ENCODE measurements around the gene TTYH1.

TTYH1 gene

DNA sequence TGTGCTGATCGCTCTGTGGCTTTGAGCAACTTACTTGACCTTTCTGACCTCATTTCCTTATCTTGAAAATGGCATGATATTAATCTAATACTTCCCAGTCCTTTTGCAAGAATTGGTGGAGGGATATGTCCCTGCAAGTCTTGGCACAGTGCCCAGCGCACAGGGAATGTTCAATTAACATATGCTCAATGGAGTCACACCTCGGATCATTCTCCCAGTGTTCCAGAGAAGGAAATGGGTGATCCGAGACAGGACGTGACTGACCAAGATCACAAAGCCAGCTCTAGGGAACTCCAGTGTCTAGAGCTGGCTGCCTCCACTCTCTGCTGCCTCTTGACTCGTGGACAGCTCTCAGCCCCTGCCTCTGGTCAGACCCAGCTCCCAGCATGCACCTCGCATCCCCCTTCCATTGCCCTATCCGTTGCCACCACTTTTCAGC, 54.3 kb downstream of the TTYH1 start:
- no peak for ATAC-seq
- TF ChIP-seq TOX (CRISPR knock-in tag; IDR thresholded peaks at IDR 0.05; ENCODE audit: borderline replicate concordance) (no peak), OSR1 (CRISPR knock-in tag; IDR thresholded peaks at IDR 0.05) (no peak), BACH2 (CRISPR knock-in tag; IDR thresholded peaks at IDR 0.05; ENCODE audit: borderline replicate concordance) (no peak), GLIS3 (CRISPR knock-in tag; IDR thresholded peaks at IDR 0.05) (no peak), ZFP30 (CRISPR knock-in tag; IDR thresholded peaks at IDR 0.05) (no peak)
- TF ChIP-seq, protein P1, sequence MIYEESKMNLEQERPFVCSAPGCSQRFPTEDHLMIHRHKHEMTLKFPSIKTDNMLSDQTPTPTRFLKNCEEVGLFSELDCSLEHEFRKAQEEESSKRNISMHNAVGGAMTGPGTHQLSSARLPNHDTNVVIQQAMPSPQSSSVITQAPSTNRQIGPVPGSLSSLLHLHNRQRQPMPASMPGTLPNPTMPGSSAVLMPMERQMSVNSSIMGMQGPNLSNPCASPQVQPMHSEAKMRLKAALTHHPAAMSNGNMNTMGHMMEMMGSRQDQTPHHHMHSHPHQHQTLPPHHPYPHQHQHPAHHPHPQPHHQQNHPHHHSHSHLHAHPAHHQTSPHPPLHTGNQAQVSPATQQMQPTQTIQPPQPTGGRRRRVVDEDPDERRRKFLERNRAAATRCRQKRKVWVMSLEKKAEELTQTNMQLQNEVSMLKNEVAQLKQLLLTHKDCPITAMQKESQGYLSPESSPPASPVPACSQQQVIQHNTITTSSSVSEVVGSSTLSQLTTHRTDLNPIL (CRISPR knock-in tag; IDR thresholded peaks at IDR 0.05; ENCODE audit: low read depth): no peak
- TF ChIP-seq, protein P2, sequence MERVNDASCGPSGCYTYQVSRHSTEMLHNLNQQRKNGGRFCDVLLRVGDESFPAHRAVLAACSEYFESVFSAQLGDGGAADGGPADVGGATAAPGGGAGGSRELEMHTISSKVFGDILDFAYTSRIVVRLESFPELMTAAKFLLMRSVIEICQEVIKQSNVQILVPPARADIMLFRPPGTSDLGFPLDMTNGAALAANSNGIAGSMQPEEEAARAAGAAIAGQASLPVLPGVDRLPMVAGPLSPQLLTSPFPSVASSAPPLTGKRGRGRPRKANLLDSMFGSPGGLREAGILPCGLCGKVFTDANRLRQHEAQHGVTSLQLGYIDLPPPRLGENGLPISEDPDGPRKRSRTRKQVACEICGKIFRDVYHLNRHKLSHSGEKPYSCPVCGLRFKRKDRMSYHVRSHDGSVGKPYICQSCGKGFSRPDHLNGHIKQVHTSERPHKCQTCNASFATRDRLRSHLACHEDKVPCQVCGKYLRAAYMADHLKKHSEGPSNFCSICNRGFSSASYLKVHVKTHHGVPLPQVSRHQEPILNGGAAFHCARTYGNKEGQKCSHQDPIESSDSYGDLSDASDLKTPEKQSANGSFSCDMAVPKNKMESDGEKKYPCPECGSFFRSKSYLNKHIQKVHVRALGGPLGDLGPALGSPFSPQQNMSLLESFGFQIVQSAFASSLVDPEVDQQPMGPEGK (CRISPR knock-in tag; IDR thresholded peaks at IDR 0.05; ENCODE audit: borderline replicate concordance): no peak

DNA sequence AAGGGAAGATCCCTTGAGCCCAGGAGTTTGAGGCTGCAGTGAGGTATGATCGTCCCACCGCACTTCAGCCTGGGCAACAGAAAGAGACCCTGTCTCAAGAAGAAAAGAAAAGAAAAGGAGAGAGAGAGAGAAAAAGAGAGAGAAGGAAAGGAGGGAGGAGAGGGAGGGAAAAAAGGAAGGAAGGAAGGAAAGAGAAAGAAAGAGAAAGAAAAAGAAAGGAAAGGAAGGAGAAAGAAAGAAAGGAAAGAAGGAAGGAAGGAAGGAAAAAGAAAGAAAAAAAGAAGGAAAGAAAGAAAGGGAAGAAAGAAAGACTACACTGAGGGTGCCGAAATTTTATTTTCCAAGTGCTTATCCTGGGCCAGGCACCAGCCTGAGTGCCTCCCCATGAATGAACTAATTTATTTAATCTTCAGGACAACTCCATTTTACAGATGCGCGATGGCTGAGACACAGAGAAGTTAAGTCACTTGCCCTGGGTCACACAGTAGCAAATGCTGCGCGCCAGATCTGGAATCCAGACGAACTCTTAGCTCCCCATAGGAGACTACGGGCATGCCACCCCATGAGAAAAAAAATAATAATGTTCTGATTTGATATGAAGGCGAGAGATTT, 55.1 kb downstream of the TTYH1 start:
- no peak for ATAC-seq

DNA sequence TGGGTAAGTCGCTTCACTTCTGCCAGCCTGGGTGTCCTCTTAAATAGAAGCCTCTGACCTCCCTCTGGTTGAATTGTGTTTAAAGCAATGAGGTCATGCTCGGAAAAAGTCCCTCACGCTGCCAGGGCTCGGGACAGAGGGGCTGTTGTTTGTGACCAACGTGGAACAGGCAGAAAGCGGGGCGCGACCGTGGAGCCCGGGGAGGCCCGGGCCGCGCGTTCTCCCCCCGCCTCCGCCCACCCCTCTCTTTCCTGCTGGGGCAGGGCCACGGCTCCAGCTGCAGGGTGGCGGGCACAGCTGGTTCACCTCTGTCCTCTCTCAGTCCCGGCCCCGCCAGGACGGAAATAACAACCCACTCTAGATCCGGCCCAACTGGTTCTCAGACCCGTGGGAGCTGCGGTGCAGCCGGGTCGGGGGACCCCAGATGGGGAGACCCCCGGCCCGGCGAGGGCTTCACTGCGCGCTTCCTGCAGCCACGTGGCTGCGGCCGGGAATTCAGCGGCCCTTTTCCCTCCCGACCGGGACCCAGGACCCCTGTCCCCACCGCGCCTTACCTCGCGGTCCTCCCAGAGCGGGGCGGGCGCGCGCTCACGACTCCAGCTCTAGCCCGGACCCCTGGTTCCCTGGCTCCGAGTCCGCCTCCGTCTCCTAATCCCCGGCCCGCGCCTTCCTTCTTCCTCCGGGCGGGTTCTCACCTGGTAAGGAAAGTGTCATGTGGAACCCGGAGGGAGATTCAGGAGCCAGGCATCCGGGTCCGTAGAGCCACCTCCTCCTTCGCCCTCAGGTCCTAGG, 55.9 kb downstream of the TTYH1 start:
- TF ChIP-seq ZNF565 (CRISPR knock-in tag; conservative IDR thresholded peaks at IDR 0.05; ENCODE audit: low read depth) (no peak), BACH2 (CRISPR knock-in tag; IDR thresholded peaks at IDR 0.05; ENCODE audit: borderline replicate concordance) (no peak), ZFP3 (CRISPR knock-in tag; IDR thresholded peaks at IDR 0.05) (no peak), CSDC2 (CRISPR knock-in tag; IDR thresholded peaks at IDR 0.05) (no peak), RARB (CRISPR knock-in tag; IDR thresholded peaks at IDR 0.05) (no peak), ZC3H10 (CRISPR knock-in tag; IDR thresholded peaks at IDR 0.05) (no peak), ARNTL (CRISPR knock-in tag; IDR thresholded peaks at IDR 0.05; ENCODE audit: borderline replicate concordance, low read depth) (no peak), PPARA (CRISPR knock-in tag; IDR thresholded peaks at IDR 0.05; ENCODE audit: borderline replicate concordance) (no peak), GLIS3 (CRISPR knock-in tag; IDR thresholded peaks at IDR 0.05) (no peak)
- TF ChIP-seq, protein P3, sequence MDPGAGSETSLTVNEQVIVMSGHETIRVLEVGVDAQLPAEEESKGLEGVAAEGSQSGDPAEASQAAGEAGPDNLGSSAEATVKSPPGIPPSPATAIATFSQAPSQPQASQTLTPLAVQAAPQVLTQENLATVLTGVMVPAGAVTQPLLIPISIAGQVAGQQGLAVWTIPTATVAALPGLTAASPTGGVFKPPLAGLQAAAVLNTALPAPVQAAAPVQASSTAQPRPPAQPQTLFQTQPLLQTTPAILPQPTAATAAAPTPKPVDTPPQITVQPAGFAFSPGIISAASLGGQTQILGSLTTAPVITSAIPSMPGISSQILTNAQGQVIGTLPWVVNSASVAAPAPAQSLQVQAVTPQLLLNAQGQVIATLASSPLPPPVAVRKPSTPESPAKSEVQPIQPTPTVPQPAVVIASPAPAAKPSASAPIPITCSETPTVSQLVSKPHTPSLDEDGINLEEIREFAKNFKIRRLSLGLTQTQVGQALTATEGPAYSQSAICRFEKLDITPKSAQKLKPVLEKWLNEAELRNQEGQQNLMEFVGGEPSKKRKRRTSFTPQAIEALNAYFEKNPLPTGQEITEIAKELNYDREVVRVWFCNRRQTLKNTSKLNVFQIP (CRISPR knock-in tag; IDR thresholded peaks at IDR 0.05; ENCODE audit: borderline replicate concordance, low read depth): no peak
- TF ChIP-seq, protein P4, sequence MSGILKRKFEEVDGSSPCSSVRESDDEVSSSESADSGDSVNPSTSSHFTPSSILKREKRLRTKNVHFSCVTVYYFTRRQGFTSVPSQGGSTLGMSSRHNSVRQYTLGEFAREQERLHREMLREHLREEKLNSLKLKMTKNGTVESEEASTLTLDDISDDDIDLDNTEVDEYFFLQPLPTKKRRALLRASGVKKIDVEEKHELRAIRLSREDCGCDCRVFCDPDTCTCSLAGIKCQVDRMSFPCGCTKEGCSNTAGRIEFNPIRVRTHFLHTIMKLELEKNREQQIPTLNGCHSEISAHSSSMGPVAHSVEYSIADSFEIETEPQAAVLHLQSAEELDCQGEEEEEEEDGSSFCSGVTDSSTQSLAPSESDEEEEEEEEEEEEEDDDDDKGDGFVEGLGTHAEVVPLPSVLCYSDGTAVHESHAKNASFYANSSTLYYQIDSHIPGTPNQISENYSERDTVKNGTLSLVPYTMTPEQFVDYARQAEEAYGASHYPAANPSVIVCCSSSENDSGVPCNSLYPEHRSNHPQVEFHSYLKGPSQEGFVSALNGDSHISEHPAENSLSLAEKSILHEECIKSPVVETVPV (CRISPR knock-in tag; IDR thresholded peaks at IDR 0.05): no peak
- ATAC-seq: no peak

More for the DNA sequence above, 55.1 kb downstream of the TTYH1 start:
- no peak for TF ChIP-seq TCF4 (CRISPR knock-in tag; IDR thresholded peaks at IDR 0.05; ENCODE audit: borderline replicate concordance)
- TF ChIP-seq ARNTL (CRISPR knock-in tag; IDR thresholded peaks at IDR 0.05; ENCODE audit: borderline replicate concordance, low read depth): no peak
- TF ChIP-seq OSR1 (CRISPR knock-in tag; IDR thresholded peaks at IDR 0.05): no peak

DNA sequence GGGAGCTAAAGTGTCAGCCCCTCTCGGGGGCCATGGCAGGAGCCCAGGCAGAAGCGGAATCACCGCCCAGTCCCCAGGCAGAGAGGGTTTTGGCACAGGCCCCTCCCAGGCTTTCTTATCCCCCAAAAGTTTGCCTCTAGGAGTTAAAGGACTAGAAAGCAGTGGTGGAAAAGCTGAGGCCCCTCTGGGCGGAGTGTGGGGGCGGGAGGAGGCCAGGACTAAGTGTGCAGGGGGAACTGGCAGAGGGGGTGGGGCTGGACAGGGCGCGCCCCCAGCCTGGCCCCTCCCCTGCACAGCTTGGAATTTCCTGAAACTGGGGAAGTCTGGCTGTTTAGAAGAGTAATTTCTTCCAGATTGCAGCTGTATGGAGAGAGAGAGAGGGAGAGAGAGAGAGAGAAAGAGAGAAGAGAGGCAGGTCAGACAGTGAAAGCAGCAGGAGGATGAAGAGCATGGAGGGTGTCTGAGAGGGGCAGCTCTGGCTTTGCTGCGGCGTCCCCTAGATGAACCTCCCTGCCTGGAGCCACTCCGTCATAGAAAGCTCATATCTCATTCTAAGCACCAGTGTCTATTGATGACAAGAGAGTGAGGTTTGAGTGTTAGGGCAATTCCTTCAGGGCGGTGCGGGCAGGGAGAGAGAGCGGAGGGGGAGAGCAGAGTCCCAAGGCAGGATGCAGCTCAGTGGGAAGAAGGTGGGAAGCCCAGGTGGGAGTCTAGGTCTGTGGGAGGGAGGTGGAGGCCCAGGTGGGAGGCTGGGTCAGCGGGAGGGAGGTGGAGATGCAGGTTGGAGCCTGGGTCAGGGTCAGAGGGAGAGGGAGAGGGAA, 58.0 kb downstream of the TTYH1 start, which contains the start of gene CDC42EP5:
CDC42EP5 (minus strand) TSS at position 226 of the 821 bp plus-strand sequence. CDS start 7,749 bp downstream, outside the sequence.
- TF ChIP-seq RARB (CRISPR knock-in tag; IDR thresholded peaks at IDR 0.05) (no peak), ISL1 (CRISPR knock-in tag; IDR thresholded peaks at IDR 0.05) (no peak), ZNF8 (CRISPR knock-in tag; IDR thresholded peaks at IDR 0.05) (no peak), ZNF565 (CRISPR knock-in tag; conservative IDR thresholded peaks at IDR 0.05; ENCODE audit: low read depth) (no peak), GLIS3 (CRISPR knock-in tag; IDR thresholded peaks at IDR 0.05) (no peak), TCF4 (CRISPR knock-in tag; IDR thresholded peaks at IDR 0.05; ENCODE audit: borderline replicate concordance) (no peak), ZNF70 (CRISPR knock-in tag; IDR thresholded peaks at IDR 0.05) (no peak)
- TF ChIP-seq, protein P2 (CRISPR knock-in tag; IDR thresholded peaks at IDR 0.05; ENCODE audit: borderline replicate concordance): peak; percentile 40; the same call in 1 of the 2 replicates

More for the DNA sequence above, 58.0 kb downstream of the TTYH1 start, which contains the start of gene CDC42EP5:
- peak; percentile 91 for ATAC-seq
